ENCODE measurements around the gene VGF. TPM values are rescaled to one million over a fixed set of nuclear protein-coding genes. Genes with fewer than 3 reads are reported as not detected.

VGF gene
- total RNA-seq, 1 donor from 2014 or later, result 0.37 TPM

DNA sequence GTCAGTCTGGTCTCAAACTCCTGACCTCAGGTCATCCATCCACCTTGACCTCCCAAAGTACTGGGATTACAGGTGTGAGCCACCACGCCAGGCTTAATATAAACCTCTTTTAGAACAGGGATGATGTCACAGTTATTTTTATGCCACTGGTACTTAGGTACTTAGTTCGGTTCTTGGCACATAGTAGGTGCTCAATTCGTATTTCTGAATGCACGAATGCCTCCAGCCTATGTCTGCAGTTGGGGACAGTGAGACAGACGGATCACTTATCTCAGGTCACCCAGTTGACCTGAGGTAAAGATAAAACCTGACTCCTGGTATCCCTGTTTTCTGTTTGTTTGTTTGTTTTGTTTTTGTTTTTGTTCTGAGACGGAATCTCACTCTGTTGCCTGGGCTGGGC, 20.8 kb upstream of the VGF start:
- intact Hi-C loops (cut with micrococcal nuclease), result no loop called here

DNA sequence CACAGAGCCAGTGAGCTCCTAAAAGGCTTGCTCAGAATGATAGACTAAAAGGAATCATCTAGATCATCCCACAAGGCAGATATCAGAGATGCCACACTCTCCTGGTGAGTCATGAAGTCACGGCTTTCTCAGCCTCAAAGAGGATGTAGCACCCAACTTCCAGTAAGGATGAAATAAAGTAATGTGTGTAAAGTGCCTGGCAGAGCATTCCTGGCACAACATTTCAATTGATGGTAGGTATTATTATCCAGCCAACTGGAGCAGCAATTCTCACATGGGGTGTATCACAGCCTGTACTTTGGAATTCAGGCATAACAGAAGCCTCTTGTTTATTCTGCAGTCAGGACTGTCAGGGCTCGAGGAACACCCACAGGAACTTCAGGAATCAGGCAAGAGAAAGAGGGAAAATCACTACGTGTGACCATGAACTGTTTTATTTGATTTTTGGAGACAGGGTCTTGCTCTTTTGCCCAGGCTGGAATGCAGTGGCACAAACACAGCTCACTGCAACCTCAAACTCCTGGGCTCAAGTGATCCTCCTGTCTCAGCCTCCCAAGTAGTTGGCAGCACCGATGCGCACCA, 20.0 kb upstream of the VGF start:
- intact Hi-C loops (cut with micrococcal nuclease), result no loop called here

DNA sequence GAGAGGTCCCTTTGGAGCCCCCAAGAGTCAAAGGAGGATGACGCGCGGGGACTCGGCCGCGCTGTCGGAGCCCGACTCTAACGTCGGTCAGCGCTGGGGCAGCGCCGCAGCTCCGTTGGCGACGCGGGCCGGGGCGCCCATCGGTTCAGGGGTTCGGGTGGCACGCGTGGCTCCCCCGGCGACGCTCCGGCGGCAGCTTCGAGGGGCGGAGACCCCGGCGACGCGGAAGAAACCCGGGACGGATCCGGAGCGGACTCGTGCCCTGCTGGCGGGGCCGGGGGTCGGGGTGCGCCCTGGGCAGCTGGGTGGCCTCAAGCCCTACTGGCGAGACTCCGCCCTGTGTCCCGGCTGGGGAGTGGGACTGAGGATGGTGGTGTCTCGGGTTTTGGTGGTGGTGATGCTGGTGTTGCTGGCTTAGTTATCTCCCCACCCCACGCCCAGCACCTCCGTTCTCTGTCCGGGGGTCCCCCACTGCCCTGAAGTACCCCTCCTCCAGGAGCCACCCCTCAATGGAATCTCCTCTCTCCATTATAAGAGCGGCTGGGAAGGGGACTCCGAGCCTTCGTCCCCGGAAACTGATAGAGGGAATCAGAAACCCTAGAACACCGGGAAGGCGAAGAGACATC, 14.9 kb upstream of the VGF start, which contains the start of gene NAT16:
Gene NAT16, minus strand, starts transcription at position 164 of the 626 bp plus-strand sequence. CDS start 5,486 bp downstream, outside the sequence.
- intact Hi-C loops (cut with micrococcal nuclease), result no loop called here

DNA sequence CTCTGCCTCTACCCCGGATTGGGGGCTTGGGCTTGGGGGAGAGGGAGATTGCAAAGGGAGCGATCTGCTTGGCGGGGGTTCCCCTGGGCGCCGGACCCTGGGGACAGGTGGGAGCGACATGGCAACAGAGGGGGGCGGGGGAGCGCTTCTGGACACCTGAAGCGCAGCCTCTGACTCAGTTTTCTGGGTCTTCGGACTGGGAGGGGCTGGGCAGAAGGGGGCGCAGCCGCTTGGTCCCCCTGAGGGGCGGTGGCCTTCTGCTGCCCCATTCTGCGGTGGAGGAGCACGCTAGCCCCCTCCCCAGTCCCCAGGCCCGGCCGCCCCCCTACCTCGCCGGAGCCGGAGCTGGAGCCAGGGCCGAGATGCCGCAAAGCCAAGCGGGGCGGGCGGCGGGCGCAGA, 14.3 kb upstream of the VGF start:
- intact Hi-C loops (cut with micrococcal nuclease), result no loop called here

DNA sequence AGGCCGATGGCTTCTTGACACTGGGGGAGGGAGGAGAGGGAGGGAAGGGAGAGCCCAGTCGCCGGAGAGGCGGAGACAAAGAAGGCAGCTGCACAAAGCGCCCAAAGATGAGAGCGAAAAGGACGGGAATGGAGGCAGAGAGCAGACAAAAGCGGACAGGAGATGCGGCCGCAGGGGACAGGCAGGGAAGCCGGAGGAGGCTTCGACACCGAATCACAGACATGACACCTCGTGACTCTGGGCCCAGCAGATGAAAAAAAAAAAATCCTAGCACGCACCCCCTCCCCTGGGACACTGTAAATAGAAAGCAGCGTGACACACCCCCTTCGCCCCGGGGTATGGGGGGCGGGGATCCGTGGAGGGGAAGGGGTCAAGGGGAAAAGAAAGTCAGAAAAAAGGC, 13.7 kb upstream of the VGF start:
- intact Hi-C loops (cut with micrococcal nuclease), result no loop called here

DNA sequence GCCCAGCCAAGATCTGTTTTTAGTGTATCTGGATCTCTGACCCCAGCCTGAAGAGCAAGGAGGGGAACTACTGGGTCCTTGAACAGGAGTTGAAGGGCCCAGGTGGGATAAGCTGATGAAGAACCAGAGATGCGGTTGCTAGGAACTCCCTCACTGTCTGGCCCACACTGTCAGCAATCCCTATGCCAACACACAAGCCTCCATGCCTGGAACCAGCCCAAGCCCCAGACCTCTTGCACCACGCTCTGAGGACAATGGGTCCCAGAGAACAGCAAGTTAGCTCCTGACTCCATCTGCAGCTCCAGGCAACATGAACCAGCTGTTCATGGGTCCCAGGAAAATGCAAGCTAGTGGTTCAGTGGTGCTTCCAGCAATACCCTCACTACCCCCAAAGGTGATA, 12.3 kb upstream of the VGF start:
- intact Hi-C loops (cut with micrococcal nuclease), result no loop called here

DNA sequence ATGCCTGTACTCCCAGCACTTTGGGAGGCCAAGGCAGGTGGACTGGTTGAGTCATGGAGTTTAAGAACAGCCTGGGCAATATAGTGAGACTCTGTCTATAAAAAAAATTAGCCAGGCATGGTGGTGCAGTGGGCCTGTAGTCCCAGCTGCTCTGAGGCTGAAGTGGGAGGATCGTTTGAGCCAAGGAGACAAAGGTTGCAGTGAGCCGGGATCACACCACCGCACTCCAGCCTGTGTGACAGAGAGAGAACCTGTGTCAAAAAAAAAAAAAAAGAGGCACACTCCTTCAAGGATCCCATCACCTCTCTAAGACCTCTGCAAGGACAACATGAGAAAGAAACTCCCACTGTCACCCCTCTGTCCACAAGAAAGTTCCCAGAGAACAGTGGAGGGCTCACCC, 10.3 kb upstream of the VGF start:
- intact Hi-C loops (cut with micrococcal nuclease), result no loop called here

DNA sequence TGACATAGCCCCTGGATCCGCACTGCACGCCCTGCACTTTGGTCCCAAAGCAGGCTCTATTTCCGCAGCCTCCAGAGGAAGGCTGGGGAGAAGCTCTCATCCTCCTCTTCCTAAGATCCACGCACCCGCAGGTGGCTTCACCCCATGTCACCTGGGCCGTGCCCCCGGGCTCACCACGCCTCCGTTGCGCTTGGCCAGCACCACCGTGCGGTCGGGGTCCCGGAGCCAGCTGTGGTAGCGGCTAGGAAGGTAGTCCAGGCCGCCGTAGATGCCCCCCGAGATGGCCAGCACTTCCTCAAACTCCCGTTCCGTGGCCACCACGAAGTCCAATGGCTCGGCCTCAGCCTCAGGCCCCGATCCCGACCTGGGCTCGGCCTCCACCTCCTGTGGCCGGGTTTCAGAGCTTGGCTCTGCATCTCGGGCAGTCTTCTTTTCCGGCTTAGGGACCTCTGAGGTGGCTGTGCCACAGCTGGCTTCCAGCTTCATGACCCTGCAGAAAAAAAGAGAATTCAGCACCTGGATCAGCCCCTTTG, 9.0 kb upstream of the VGF start:
- intact Hi-C loops (cut with micrococcal nuclease), result loop anchor here (1.0 to 5.0 kb wide), 3 partner anchors 20 to 207 kb away; partner anchors contain the start of genes AP1S1 and MUC12

DNA sequence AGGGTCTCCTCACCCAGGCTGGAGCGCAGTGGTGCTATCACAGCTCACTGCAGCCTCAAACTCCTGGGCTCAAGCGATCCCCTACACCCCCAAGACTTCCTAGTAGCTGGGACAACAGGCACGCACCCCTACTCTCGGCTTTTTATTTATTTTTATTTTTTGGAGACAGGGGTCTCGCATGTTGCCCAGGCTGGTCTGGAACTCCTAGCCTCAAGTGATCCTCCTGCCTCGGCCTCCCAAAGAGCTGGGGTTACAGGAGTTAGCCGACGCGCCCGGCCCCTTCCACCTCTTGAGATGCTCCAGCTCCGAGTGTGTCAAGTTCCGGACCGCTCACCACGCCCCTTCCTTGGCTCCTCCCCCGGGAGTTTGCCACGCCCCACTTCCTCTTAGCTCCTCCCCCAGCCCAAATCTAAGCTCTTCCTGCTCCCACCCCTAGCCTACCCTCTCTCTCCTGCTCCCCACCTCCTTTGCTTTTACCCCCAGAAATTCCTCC, 8.4 kb upstream of the VGF start:
- intact Hi-C loops (cut with micrococcal nuclease), result loop anchor here (1.0 to 5.0 kb wide), 3 partner anchors 19 to 206 kb away; partner anchors contain the start of genes AP1S1 and MUC12

DNA sequence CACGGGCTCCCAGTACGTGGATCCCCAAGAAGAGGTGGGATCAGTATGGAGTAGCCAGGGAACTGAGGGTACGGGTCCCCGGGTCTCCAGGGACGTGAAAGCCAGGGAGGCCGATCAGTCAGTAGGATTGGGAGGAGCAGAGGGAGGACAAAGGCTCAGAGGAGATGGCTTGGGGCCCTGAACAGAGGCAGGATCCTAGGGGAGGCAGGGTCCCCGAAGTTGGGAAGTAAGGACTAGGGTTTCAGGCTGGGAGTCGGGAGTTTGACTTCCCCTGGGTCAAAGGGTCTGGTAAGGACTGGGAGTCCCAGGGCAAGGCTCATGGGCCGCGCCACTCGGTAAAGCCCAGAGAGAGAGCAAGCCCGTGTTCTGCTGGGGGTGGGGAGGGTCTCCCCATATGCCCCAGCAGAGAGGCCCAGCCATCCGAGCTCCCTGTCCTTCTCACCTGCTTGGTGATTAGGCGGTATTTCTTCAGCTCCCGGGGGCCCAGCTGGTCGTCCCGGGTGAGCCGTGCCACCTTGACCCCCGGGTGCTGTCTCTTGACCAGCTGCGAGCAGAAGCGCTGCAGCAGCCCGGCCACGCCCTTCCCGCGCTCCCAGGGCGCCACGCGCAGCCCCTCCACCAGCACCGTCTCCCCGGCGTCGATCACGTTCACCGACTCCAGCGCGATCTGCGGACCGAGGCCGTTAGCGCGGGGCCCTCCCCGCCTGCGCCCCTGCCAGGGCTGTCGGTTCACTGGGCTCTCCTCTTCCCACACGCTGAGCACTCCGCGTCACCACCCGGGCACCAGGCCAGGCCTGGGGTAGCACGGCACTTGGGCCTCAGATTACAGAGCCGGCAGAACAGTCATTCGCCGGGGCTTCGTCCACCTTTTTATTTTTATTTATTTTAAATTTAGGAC, 7.7 kb upstream of the VGF start:
- intact Hi-C loops (cut with micrococcal nuclease), result loop anchor here (5.0 kb wide), 2 partner anchors 129 to 206 kb away; partner anchors contain the start of gene MUC12

DNA sequence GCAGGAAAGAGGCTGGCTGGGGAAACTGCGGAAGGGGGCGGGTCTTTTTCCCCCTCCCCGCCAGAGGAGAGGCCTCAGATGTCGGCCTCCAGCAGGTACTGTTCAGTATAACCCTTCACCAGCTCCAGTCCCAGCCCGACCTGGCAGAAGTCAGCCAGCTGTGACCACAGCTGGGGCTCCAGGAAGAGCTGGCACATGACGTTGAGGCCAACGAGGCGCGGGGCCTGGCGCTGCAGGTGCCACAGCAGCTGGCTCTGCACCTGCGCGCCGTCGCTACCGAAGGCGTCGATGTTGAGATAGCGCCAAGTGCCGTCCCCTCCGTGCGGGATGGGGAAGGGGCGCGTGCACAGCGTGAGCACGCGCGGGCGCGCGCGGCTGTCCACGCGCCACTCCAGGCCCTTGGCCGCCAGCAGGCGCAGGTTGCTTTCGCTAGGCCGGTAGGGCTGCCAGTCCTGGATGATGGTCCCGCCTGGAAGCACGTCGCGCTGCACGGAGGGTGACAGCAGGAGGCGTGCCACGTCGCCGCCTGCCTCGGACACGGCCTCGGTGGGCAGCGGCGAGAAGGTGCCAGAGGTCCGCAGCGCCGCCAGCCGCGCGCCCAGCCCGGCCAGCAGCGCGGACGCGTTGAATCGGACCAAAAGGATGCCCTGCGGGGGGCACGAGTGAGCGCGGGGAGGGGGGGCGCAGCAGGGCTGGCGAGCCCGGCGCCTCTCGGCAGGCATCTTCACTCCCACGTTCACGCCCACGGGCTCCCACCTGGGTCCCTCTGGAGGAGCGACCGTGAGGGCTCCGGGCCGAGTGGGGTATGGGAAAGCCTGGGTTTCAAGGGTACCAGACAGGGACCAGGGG, 6.9 kb upstream of the VGF start:
- intact Hi-C loops (cut with micrococcal nuclease), result loop anchor here (5.0 kb wide), 2 partner anchors 130 to 205 kb away; partner anchors contain the start of gene MUC12

DNA sequence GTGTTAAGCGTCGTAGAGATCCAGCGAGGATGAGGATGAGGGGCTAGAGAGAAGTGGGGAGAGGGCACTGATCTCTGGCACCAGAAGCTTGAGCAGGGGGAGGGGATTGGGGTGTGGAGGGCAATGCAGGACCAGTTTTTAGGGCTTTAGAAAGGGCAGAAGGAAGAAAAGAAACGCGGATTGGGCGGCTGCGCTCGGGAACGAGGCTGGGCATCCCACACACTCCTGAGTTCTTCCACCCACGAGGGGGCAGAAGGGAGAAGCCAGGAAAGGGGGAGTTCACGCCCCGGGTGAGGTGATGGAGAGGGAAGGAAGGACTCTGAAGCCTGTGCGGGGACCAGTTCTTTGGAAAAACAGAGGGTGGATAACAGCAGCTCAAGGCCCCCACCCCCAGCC, 6.1 kb upstream of the VGF start:
- intact Hi-C loops (cut with micrococcal nuclease), result loop anchor here (5.0 kb wide), 2 partner anchors 131 to 204 kb away; partner anchors contain the start of gene MUC12

DNA sequence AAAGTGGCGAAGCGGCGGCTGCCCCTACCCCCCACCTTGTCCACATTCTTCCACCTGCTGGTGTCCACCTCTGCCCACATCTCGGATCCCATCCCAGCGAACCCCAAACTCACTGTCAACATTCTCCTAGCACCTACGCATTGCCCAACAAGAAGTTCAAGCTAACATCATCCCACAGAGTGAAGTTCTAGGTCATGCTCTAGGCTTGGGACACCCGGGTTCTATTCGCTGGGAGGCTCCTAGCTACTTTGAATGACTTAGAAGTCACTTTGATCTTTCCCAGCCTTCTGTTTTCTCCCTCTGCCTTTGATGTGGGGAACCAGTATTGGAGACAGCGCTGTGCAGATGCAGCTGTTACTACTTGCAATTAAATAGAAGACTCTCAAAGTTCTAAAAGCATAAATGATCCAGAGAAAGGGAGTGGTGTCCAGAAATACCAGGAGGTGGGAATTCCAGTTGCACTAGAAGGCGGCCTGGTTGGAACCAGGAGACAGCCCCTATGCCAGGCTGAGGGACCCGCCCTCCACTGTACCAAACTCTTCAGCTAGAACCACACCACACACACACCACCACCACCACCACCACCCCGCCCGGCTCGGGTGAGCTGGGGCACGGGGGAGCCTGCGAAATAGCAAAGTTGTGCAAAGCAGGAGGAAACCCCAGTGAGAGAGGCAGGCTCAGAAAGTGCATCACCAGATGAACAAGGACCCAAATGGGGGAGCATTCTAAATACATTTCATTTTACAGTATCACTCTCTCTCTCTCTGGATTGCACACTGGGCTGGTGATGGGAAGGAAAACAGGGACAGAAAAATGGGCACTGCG, 5.5 kb upstream of the VGF start:
- intact Hi-C loops (cut with micrococcal nuclease), result loop anchor here (5.0 kb wide), 2 partner anchors 131 to 204 kb away; partner anchors contain the start of gene MUC12

DNA sequence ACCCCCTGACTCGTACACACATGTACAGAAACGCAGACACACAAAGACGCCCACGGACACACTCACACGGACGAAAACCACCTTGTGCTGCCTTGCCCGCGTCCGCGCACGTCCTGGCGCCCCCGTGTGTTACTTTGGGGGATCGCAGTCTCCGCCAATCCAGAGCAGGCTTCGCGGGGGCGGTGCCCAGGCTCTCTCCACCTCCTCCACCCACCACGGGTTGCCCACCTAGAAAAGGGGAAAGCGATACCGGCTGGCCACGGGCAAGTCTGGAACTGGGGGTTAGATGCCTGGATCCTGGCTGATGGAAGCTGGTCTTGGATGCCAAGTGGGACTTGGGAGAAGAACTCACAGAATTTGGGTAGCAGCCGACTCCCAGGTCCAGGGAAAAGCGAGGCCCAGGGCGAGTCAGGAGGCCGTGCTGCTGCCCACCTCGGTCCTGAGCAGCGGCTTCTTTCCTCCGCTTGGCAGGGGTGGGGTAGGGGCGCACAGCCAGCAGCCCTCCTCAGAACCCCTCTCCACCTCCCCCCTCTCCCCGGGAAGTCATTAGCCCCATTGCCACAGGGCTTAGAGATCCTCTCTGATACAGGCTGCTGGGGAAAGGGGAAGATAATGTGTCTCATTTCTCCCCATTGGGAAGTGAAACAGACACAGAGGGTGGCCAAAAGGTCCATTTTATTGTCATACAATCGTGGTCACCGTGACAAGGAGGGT, 4.6 kb upstream of the VGF start:
- intact Hi-C loops (cut with micrococcal nuclease), result loop anchor here (1.0 to 5.0 kb wide), 6 partner anchors 23 to 283 kb away; partner anchors contain the start of genes MUC12, TRIM56 and UFSP1

DNA sequence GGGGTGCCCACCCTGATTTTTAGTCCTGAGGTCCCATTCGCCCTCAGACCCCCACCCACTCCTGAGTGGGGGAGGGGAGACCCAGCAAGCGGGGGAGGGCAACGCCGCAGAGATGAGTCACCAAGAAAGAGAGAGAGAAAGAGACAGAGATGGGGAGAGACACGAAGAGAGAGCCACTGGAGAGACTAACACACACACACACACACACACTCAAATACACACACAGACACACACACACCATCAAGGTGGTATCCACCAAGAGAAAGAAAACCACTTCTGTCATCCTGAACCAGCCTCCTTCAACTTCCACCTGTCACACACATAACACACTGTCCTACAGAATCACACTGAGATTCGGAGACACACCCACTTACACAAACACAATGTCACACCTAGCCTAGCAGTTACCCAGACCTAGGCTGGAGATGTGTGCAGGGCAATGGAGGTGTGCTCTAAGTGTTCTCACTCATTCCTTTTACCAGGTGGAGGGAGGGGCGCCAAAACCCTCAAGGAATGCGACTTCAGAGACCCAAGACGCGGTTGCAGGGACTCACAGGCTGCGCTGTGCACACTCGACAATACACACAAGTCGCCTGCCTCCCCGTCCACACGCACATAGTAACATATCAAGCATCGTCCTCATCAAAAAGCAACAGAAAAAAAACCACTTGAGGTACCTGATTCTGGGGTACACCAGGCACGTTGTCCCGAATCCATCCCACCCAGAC, 3.9 kb upstream of the VGF start:
- intact Hi-C loops (cut with micrococcal nuclease), result loop anchor here (1.0 to 5.0 kb wide), 4 partner anchors 24 to 282 kb away; partner anchors contain the start of genes TRIM56 and UFSP1

DNA sequence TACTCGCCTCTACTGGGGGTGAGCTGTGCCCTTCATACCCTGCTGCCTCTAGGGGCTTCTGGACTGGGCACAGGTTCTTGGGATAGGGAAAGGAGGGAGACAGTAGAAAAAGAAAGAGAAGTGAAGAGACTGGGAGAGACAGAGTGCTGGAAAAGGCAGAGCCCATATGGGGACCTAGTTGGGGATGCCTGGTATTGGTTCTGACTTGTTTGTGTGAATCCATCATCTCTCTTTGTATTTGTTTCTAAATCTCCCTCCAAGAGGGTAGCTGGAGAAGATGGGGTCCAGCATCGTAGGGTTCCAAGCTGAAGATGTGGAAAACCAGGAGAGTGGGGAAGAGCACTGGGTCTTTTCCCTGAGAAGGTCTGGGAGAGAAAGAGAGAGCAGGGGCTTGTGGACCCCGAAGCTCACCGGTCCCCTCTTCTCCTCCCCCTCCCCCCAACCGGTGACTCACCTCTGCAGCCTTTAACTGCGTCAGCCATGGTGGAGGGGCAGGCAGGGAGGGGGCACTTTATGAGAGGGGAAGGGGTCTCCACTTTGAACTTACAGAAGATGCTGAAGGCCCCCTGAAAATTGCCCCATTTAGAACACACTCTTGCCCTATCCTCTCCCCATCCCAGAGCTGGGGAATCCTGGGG, 3.2 kb upstream of the VGF start:
- intact Hi-C loops (cut with micrococcal nuclease), result loop anchor here (1.0 to 5.0 kb wide), 4 partner anchors 24 to 281 kb away; partner anchors contain the start of genes TRIM56 and UFSP1

Data from T-helper 1 cell treated with Interleukin-12 subunit alpha and Interleukin-12 subunit beta and Interleukin-4 antibody, amounts not matched to agents 30 ng/mL and 1 ng/mL, for 36 hours (primary cell).